HepG2 (cell line): ENCODE measurements around the gene OR6N1. TPM values are rescaled to one million over a fixed set of nuclear protein-coding genes. Genes with fewer than 3 reads are reported as not detected.

Experiments used
- ATAC-seq: fragments of 200-7000 bp; cut with Tn5 transposase; 3 replicates; pipeline ENCODE4 v1.9.1; 2020; ENCODE audit warnings: mild to moderate bottlenecking, moderate library complexity
- BruUV-seq: library from RNA; stranded (reverse); fragments of 400-500 nt; replicated peaks from 2 replicates; lab custom pipeline; 2021; lab: Mats Ljungman, UMichigan
- CTCF ChIA-PET: fragments of 300-600 bp; formaldehyde crosslinking; extraction: SDS; loops from one replicate; lab custom pipeline; 2021; ENCODE audit warnings: low total read pairs, inconsistent platforms, low intra/inter-chr PET ratio; lab: Yijun Ruan, JAX
- POLR2A ChIA-PET: fragments of 350-600 bp; sonication (Branson Sonifier 250); formaldehyde crosslinking; loops from one replicate; lab custom pipeline; 2020; ENCODE audit warnings: antibody characterized with exemption, inconsistent platforms; lab: Yijun Ruan, JAX
- DNase-seq: peaks from one replicate; pipeline ENCODE4 v3.0.0-alpha.2; 2015; ENCODE audit warnings: low spot score
- FAIRE-seq: peaks from 3 replicates; lab custom pipeline; 2011; peaks lifted over from hg19 to GRCh38; lab: Jason Lieb, UNC
- H2AFZ ChIP-seq: one replicate; pipeline ENCODE4 v1.6.1; 2011; ENCODE audit warnings: low read length, inconsistent platforms
- H3K27ac ChIP-seq: fragments of 300-600 bp; 3 replicates; pipeline ENCODE4 v1.8.0; 2011; ENCODE audit warnings: mixed run types, mild to moderate bottlenecking, mixed read lengths, low read length, inconsistent platforms; ENCODE audit not compliant: insufficient read depth; ENCODE audit errors: extremely low read length
- H3K27me3 ChIP-seq, 2 experiments: fragments of 200-600 bp in 1 of 2; 2 replicates in 1 of 2; 3 replicates in 1 of 2; pipeline versions ENCODE4 v1.6.0 to v1.8.0; 2011; ENCODE audit warnings: low read length in 2 of 2, mild to moderate bottlenecking in 2 of 2, moderate library complexity in 2 of 2, inconsistent platforms in 1 of 2; ENCODE audit not compliant: insufficient read depth in 2 of 2, control insufficient read depth in 1 of 2
- H3K36me3 ChIP-seq, 2 experiments: fragments of 200-600 bp in 1 of 2; replicated peaks in 1 of 2; 2 replicates in 1 of 2; 3 replicates in 1 of 2; pipeline versions ENCODE4 v1.5.1 to v1.8.0; 2011; ENCODE audit warnings: low read length in 2 of 2, inconsistent platforms in 1 of 2; ENCODE audit not compliant: insufficient read depth in 2 of 2, control insufficient read depth in 1 of 2
- H3K4me1 ChIP-seq: 2 replicates; pipeline ENCODE4 v1.5.1; 2012; ENCODE audit warnings: low read length, inconsistent platforms; ENCODE audit not compliant: insufficient read depth
- H3K4me2 ChIP-seq: 2 replicates; pipeline ENCODE4 v1.6.0; 2011; ENCODE audit warnings: low read depth, low read length, inconsistent platforms
- H3K4me3 ChIP-seq, 3 experiments: fragments of 200-600 bp in 1 of 3; sonication (generic), shearing (Covaris generic) in 1 of 3; replicated peaks in 1 of 3; 2 replicates each; pipeline ENCODE4 v1.5.1; 2011 to 2016; ENCODE audit warnings: low read length in 3 of 3, inconsistent platforms in 2 of 3, low read depth in 2 of 3, mild to moderate bottlenecking in 2 of 3, control low read depth in 1 of 3, mixed read lengths in 1 of 3; ENCODE audit not compliant: insufficient read depth in 1 of 3
- H3K79me2 ChIP-seq: one replicate; pipeline ENCODE4 v1.6.1; 2011; ENCODE audit warnings: low read length, inconsistent platforms; ENCODE audit not compliant: insufficient read depth
- H3K9ac ChIP-seq: 2 replicates; pipeline ENCODE4 v1.6.0; 2011; ENCODE audit warnings: mild to moderate bottlenecking, low read depth, low read length, inconsistent platforms; ENCODE audit not compliant: insufficient read depth
- H3K9me3 ChIP-seq: 2 replicates; pipeline ENCODE4 v1.5.1; 2012; ENCODE audit warnings: mild to moderate bottlenecking, low read length
- H4K20me1 ChIP-seq: 2 replicates; pipeline ENCODE4 v1.6.0; 2011; ENCODE audit warnings: inconsistent platforms, mild to moderate bottlenecking, low read length, moderate library complexity; ENCODE audit not compliant: insufficient read depth
- CEBPG ChIP-seq: IDR thresholded peaks from 2 replicates; pipeline ENCODE4 v1.6.1; 2016
- HNF4G ChIP-seq, 2 experiments: sonication (generic) in 1 of 2; formaldehyde crosslinking in 1 of 2; IDR thresholded peaks; 2 replicates each; pipeline versions ENCODE4 v1.4.0 to v1.6.1; 2011 to 2020; ENCODE audit warnings: borderline replicate concordance in 2 of 2, low read depth in 2 of 2, mild to moderate bottlenecking in 2 of 2, low read length in 1 of 2, missing genetic modification reagents in 1 of 2, moderate library complexity in 1 of 2
- IRX3 ChIP-seq: sonication (generic); formaldehyde crosslinking; IDR thresholded peaks from 2 replicates; pipeline ENCODE4 v1.8.1; 2023; ENCODE audit warnings: mild to moderate bottlenecking, low read depth, missing genetic modification reagents, borderline replicate concordance
- JARID2 ChIP-seq: sonication (generic); formaldehyde crosslinking; IDR thresholded peaks from 2 replicates; pipeline ENCODE4 v1.8.1; 2023; ENCODE audit warnings: missing genetic modification reagents, inconsistent platforms; ENCODE audit not compliant: insufficient replicate concordance
- PCBP2 ChIP-seq: fragments of 200-400 bp; formaldehyde crosslinking; optimal IDR thresholded peaks from 2 replicates; pipeline ENCODE3; 2018; ENCODE audit warnings: low read length, low read depth; ENCODE audit not compliant: poor library complexity, severe bottlenecking
- RFXANK ChIP-seq: IDR thresholded peaks from 2 replicates; pipeline ENCODE4 v1.6.1; 2016
- ZNF264 ChIP-seq: sonication (generic); formaldehyde crosslinking; IDR thresholded peaks from 2 replicates; pipeline ENCODE4 v1.4.0; 2020; ENCODE audit warnings: missing genetic modification reagents
- in situ Hi-C: cut with HindIII; loops from 2 replicates; pipeline ENCODE4 v1.10.0; 2017; ENCODE audit warnings: low pct_unique_long_range_greater_than_20kb; ENCODE audit not compliant: extremely low pct_ligation_motif_present
- intact Hi-C: fragments of 100-400 bp; cut with micrococcal nuclease; formaldehyde crosslinking; loops from one replicate; pipeline ENCODE4 v1.10.0; 2022; ENCODE audit not compliant: unreplicated experiment
- polyA plus RNA-seq, 8 experiments: library from polyadenylated mRNA; depleted of rRNA in 3 of 8; stranded (reverse) in 7 of 8; unstranded in 1 of 8; fragments of >200 nt; fragmentation: Illumina TruSeq in 4 of 8; extraction: Trizol in 4 of 8; gene quantifications; 2 replicates each; pipeline versions ENCODE4 v1.2.1 to v1.2.3, GENCODE V29; 2011 to 2016; ENCODE audit warnings: low read depth in 4 of 8, missing spikeins in 1 of 8, mixed read lengths in 1 of 8; ENCODE audit not compliant: insufficient read depth in 1 of 8
- total RNA-seq, 5 experiments: library from RNA; depleted of rRNA; stranded (reverse); fragments of >200 nt; fragmentation: Illumina TruSeq; extraction: Trizol; gene quantifications; 2 replicates each; pipeline ENCODE4 v1.2.3, GENCODE V29; 2016; ENCODE audit warnings: low read depth in 1 of 5
- TF ChIP-seq, protein P1 (sequence below): sonication (generic); formaldehyde crosslinking; IDR thresholded peaks from 2 replicates; pipeline ENCODE4 v1.8.1; 2023; ENCODE audit warnings: mild to moderate bottlenecking, moderate library complexity, missing genetic modification reagents
- TF ChIP-seq, protein P2 (sequence below): sonication (generic); formaldehyde crosslinking; IDR thresholded peaks from 2 replicates; pipeline ENCODE4 v1.8.0; 2022; ENCODE audit warnings: mild to moderate bottlenecking, missing genetic modification reagents
- TF ChIP-seq, protein P3 (sequence below): sonication (generic); formaldehyde crosslinking; IDR thresholded peaks from 2 replicates; pipeline ENCODE4 v1.5.1; 2020; ENCODE audit warnings: mild to moderate bottlenecking, missing genetic modification reagents, borderline replicate concordance
- TF ChIP-seq, protein P4 (sequence below): sonication (generic); formaldehyde crosslinking; IDR thresholded peaks from 2 replicates; pipeline ENCODE4 v1.5.0; 2020; ENCODE audit warnings: missing genetic modification reagents

OR6N1 gene
- total and polyA plus RNA-seq, 2 of the 13 experiments (the other 11 are each of a cell fraction or from before 2014, with no cell fraction given): not detected

DNA sequence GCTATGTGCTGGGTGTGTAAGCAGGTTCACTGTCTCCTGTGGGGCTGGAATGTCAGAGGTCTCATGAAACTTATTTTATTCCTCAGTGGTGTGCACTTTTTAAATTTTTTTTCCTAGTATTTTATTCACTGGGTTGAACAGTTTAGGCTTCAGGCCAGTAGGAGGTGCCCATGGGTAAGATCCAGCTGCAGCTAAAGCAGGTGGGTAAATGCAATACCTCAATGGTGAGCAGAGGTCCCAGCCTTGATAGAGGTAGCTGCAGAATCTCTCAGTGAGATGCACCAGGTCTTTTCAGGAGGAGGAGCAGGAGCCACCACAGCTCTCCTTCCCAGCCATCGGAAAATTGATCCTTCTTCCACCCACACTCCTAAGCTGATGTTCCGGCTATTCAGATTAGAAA lies 21.6 kb upstream of the OR6N1 start (continued):
- TF ChIP-seq RFXANK (CRISPR knock-in tag) (no peak), PCBP2 (no peak)

DNA sequence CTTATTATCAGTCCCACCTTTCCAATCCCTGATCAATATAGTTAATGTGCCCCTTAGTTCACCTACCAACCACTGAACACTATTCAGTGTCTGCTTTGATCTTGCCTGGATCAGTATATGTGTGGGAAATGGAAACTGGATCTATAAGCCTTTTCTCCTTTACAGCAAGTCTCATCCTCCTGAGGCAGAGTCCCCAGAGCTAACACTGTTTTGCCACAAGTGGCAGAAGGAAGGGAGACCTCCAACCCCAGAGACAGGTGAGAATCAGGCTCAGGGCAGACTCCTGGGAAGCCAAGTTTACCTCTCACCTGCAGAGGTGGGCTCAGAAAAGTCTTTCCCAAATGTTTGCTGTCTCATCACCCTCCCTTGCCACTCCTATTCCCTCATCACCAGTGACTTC lies 9.1 kb upstream of the OR6N1 start, which contains the start of gene OR6N2:
OR6N2 (minus strand) TSS at position 101 of the 400 bp plus-strand sequence. CDS start 3,569 bp downstream, outside the sequence.
- TF ChIP-seq CEBPG (no peak), IRX3 (CRISPR knock-in tag) (no peak), JARID2 (CRISPR knock-in tag) (no peak), HNF4G (IDR thresholded peaks at IDR 0.05; ENCODE audit: borderline replicate concordance, low read depth, low read length) (no peak), HNF4G (CRISPR knock-in tag; IDR thresholded peaks at IDR 0.05; ENCODE audit: borderline replicate concordance, low read depth) (no peak), ZNF264 (CRISPR knock-in tag) (no peak)
- TF ChIP-seq, protein P1, sequence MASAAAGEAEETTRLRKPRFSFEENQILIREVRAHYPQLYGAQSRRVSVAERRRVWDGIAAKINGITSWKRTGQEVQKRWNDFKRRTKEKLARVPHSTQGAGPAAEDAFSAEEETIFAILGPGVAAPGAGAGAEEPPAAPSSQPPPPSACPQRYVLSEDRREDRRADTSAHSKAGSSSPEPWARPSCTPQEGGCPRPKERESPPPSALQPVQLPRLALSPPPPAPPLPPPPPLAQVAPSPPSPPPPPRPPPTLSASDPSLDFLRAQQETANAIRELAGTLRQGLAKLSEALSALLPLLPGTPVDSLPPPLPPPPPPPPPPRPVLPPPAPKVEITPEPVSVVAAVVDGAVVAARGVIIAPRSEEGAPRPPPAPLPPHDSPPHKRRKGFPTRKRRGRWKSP (CRISPR knock-in tag): no peak
- TF ChIP-seq, protein P2, sequence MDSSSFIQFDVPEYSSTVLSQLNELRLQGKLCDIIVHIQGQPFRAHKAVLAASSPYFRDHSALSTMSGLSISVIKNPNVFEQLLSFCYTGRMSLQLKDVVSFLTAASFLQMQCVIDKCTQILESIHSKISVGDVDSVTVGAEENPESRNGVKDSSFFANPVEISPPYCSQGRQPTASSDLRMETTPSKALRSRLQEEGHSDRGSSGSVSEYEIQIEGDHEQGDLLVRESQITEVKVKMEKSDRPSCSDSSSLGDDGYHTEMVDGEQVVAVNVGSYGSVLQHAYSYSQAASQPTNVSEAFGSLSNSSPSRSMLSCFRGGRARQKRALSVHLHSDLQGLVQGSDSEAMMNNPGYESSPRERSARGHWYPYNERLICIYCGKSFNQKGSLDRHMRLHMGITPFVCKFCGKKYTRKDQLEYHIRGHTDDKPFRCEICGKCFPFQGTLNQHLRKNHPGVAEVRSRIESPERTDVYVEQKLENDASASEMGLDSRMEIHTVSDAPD (CRISPR knock-in tag): no peak
- TF ChIP-seq, protein P3, sequence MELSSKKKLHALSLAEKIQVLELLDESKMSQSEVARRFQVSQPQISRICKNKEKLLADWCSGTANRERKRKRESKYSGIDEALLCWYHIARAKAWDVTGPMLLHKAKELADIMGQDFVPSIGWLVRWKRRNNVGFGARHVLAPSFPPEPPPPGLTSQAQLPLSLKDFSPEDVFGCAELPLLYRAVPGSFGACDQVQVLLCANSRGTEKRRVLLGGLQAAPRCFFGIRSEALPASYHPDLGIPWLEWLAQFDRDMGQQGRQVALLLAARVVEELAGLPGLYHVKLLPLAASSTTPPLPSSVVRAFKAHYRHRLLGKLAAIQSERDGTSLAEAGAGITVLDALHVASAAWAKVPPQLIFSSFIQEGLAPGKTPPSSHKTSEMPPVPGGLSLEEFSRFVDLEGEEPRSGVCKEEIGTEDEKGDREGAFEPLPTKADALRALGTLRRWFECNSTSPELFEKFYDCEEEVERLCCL: no peak
- TF ChIP-seq, protein P4, sequence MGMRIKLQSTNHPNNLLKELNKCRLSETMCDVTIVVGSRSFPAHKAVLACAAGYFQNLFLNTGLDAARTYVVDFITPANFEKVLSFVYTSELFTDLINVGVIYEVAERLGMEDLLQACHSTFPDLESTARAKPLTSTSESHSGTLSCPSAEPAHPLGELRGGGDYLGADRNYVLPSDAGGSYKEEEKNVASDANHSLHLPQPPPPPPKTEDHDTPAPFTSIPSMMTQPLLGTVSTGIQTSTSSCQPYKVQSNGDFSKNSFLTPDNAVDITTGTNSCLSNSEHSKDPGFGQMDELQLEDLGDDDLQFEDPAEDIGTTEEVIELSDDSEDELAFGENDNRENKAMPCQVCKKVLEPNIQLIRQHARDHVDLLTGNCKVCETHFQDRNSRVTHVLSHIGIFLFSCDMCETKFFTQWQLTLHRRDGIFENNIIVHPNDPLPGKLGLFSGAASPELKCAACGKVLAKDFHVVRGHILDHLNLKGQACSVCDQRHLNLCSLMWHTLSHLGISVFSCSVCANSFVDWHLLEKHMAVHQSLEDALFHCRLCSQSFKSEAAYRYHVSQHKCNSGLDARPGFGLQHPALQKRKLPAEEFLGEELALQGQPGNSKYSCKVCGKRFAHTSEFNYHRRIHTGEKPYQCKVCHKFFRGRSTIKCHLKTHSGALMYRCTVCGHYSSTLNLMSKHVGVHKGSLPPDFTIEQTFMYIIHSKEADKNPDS (CRISPR knock-in tag): no peak
- H3K36me3 ChIP-seq: no peaks in the 10 kb centered on the region
- H3K4me2 ChIP-seq: no peak within 1 kb of the TSS
- DNase-seq (no peak), FAIRE-seq (no peak), ATAC-seq (no peak)
- no peak within 1 kb of the TSS for H3K4me3 ChIP-seq
- no TSS peak for BruUV-seq
- H4K20me1 ChIP-seq: no peaks in the 10 kb centered on the region
- H2AFZ ChIP-seq: no peak within 1 kb of the TSS
- H3K9me3 ChIP-seq: 0 out of 2 replicates have a peak, but pooled peaks cover 6% of the 10 kb centered on the region
- H3K27me3 ChIP-seq: no peaks in the 10 kb centered on the region
- no peaks in the 10 kb centered on the region for H3K4me1 ChIP-seq
- ChIA-PET CTCF (no interaction called here), POLR2A (no interaction called here)
- H3K79me2 ChIP-seq: no peaks in the 10 kb centered on the region
- in situ Hi-C loops (no loop called here), intact Hi-C loops (no loop called here)
- H3K9ac ChIP-seq: no peak within 1 kb of the TSS
- no peak within 1 kb of the TSS for H3K27ac ChIP-seq
